HG03135 (cell line): ENCODE measurements around the gene OBI1.

ENCODE experiments used
- ATAC-seq: cut with Tn5 transposase; IDR thresholded peaks from one replicate; pipeline ENCODE4 v1.9.1; 2021; ENCODE audit warnings: mild to moderate bottlenecking, moderate library complexity; ENCODE audit not compliant: unreplicated experiment

Gene OBI1

GRCh38 chr13:78592584-78592983, 66.4 kb downstream of the OBI1 start:
- no peak for ATAC-seq

GRCh38 chr13:78589206-78589605, 69.7 kb downstream of the OBI1 start:
- ATAC-seq = no peak

- no peak for ATAC-seq
These were observed 71.6 kb downstream of the OBI1 start for GRCh38 chr13:78587395-78587794.

GRCh38 chr13:78586706-78587105, 72.2 kb downstream of the OBI1 start:
- no peak for ATAC-seq

- no peak for ATAC-seq
These were observed 82.7 kb downstream of the OBI1 start for GRCh38 chr13:78576261-78576660.

- ATAC-seq = no peak
These were observed 86.5 kb downstream of the OBI1 start for GRCh38 chr13:78572459-78572858.

- ATAC-seq = no peak
These were observed 89.9 kb downstream of the OBI1 start for GRCh38 chr13:78569029-78569428.

- no peak for ATAC-seq
These were observed 92.3 kb downstream of the OBI1 start for GRCh38 chr13:78566631-78567030.
